Measurements from ENCODE around the gene CCDC134.

DNA sequence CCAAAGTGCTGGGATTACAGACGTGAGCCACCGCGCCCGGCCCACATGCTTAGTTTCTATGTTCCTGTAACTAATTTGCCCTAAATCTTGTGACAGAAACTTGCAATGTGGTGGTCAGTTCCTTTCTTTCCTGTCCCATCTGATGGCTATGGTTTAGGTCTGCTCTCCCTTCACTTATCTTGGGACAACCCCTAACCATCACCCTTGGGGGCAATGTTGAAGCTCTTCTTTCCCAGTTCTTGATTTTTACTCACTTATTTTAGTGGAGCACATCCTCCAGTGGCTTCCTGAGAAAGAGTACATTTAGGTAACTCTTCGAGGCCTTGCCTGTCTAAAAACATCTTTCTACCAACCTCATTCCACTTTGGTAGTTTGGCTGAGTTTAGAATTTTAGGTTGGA is 39.7 kb downstream of the CCDC134 start:
- TF ChIP-seq, protein P1, sequence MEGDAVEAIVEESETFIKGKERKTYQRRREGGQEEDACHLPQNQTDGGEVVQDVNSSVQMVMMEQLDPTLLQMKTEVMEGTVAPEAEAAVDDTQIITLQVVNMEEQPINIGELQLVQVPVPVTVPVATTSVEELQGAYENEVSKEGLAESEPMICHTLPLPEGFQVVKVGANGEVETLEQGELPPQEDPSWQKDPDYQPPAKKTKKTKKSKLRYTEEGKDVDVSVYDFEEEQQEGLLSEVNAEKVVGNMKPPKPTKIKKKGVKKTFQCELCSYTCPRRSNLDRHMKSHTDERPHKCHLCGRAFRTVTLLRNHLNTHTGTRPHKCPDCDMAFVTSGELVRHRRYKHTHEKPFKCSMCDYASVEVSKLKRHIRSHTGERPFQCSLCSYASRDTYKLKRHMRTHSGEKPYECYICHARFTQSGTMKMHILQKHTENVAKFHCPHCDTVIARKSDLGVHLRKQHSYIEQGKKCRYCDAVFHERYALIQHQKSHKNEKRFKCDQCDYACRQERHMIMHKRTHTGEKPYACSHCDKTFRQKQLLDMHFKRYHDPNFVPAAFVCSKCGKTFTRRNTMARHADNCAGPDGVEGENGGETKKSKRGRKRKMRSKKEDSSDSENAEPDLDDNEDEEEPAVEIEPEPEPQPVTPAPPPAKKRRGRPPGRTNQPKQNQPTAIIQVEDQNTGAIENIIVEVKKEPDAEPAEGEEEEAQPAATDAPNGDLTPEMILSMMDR (IDR thresholded peaks at IDR 0.05): no peak
- no peak for TF ChIP-seq POLR2A (IDR thresholded peaks at IDR 0.05)

All from tibial nerve (tissue), 3 donors.